Heart right ventricle (tissue), 16 donors: ENCODE data around the gene GCC1. TPM values are rescaled to one million over a fixed set of nuclear protein-coding genes. Genes with fewer than 3 reads are reported as not detected.
A peak's percentile ranks its signal among the peaks of the same experiment; 100 is the strongest.

ENCODE experiments used
- ATAC-seq, 8 donors: fragments of 200-7000 bp; cut with Tn5 transposase; one replicate each; pipeline ENCODE4 v1.9.1; 2020; ENCODE audit warnings: mild to moderate bottlenecking in 8 of 8, moderate library complexity in 8 of 8, moderate number of reproducible peaks in 1 of 8
- DNase-seq, 2 donors: peaks; one replicate each; pipeline ENCODE4 v3.0.0-alpha.2; 2020
- H3K27ac ChIP-seq, 10 donors: fragments of 200-600 bp; sonication (generic) in 2 of 10; one replicate each; pipeline versions ENCODE4 v1.5.0 to v1.8.0; 2020 to 2022; ENCODE audit warnings: mild to moderate bottlenecking in 3 of 10
- H3K27me3 ChIP-seq, 7 donors: fragments of 200-600 bp; one replicate each; pipeline ENCODE4 v1.8.0; 2021 to 2022; ENCODE audit warnings: mild to moderate bottlenecking in 2 of 7
- H3K36me3 ChIP-seq, 9 donors: fragments of 200-600 bp; sonication (generic) in 1 of 9; one replicate each; pipeline versions ENCODE4 v1.5.0 to v1.8.0; 2020 to 2022; ENCODE audit warnings: mild to moderate bottlenecking in 2 of 9
- H3K4me1 ChIP-seq, 9 donors: fragments of 200-600 bp; sonication (generic) in 1 of 9; one replicate each; pipeline versions ENCODE4 v1.5.0 to v1.8.0; 2020 to 2022; ENCODE audit warnings: mild to moderate bottlenecking in 4 of 9
- H3K4me3 ChIP-seq, 10 donors: fragments of 200-600 bp; sonication (generic) in 2 of 10; one replicate each; pipeline versions ENCODE4 v1.5.0 to v1.8.0; 2020 to 2022; ENCODE audit warnings: mild to moderate bottlenecking in 7 of 10, moderate library complexity in 2 of 10
- H3K9me3 ChIP-seq, 11 donors: fragments of 200-600 bp in 10 of 11; sonication (generic) in 2 of 11; one replicate each; pipeline versions ENCODE4 v1.5.0 to v1.8.0; 2013 to 2022; ENCODE audit warnings: mild to moderate bottlenecking in 2 of 11, control low read depth in 1 of 11, moderate library complexity in 1 of 11
- WGBS, 2 donors: extraction: QIAGEN DNeasy Blood & Tissue Kit; methylation state at CpG; one replicate each; pipeline ENCODE4 v1.1.7; 2013; ENCODE audit warnings: inconsistent platforms in 1 of 2; 5-methylcytosine and 5-hydroxymethylcytosine counted together
- intact Hi-C, 10 donors: fragments of 100-400 bp; cut with DNase I; formaldehyde crosslinking; loops; one replicate each; pipeline versions ENCODE4 v1.11.1 to v1.14.2; 2022
- polyA plus RNA-seq, 2 donors: library from polyadenylated mRNA; stranded (reverse); fragments of 200-250 nt; gene quantifications; one replicate each; pipeline ENCODE4 v1.2.3, GENCODE V29; 2013
- total RNA-seq, 10 donors: library from RNA; stranded (reverse); fragmentation: NEBNext Ultra II Directional in 3 of 10; extraction: Animal tissue kit (Norgen Biotek cat#: 25700) in 3 of 10; gene quantifications; one replicate each; pipeline versions ENCODE4 v1.2.1 to v1.2.4, GENCODE V29; 2021 to 2023
- TF ChIP-seq, protein P1 (sequence below), 9 donors: fragments of 200-600 bp; sonication (generic) in 2 of 9; IDR thresholded peaks; one replicate each; pipeline versions ENCODE4 v1.5.0 to v1.8.0; 2021 to 2022; ENCODE audit warnings: antibody characterized with exemption in 9 of 9, mild to moderate bottlenecking in 5 of 9, moderate library complexity in 1 of 9
- donor health status: Arrhythmogenic right ventricular cardiomyopathy.
- donor health status: ischemic (EF 13 %, LVEDD 7.1; RV severe dilation, severe dysfunction).
- donor health status: healthy with polysubstance abuse.
- donor health status: DM: no; HTN: yes; CAD: no.
- donor health status: DM: no; HTN: no; CAD: no.
- donor health status: ischemic (EF 25% LVEDD 6.9; RV normal size, moderate dysfunction).
- donor health status: ischemic (EF 25% LVEDD 5.7; RV mildly dilated, moderate dysfunction).
- donor health status: healthy.
- donor health status: DM: yes; HTN: yes; CAD: no.
- donor health status: Ischemic cardiomyopathy.
- donor health status: ischemic (EF 35%, LVEDD 5.7; RV mildly dilated, moderate dysfunction).
- donor health status: nonischemic (EF 11% LVEDD 7.7; RV severe dilation, severe dysfunction).
- donor health status: DM: yes; HTN: yes; CAD: no.
- donor health status: PGD.
- donor health status: ischemic (EF 29% LVEDD 5.4; RV normal size, mild dysfunction).
- donor health status: nonischemic (EF 23%, LVEDD 6.1; RV moderate dilation, normal function).

Gene GCC1
- total and polyA plus RNA-seq, 12 donors, result 1.8 to 8.9 (median 7.0) TPM

DNA sequence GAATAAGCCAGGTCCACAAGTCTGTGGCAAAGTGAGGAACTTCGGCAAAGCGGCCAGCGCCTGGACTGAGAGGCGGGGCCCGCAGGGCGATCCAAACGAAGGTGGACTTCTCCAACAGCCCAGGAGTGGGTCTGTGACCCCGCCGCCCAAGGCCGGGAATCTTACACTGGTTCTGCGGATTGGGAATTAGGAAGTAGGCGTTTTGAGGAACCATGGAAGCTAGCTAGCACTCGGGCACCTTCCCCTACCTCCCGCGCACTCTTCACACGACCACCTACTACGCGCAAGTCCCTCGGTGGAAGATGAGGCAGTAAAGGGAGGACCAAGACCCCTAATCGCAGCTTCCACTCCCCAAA, 2.2 kb upstream of the GCC1 start:
- ATAC-seq (peak in 1 of 8 donors; percentile 0), DNase-seq (peak; percentile 12 to 28)
- Histone ChIP-seq H3K27ac (peak overlapping the region in 9 of 10 donors; percentile 87 to 97 (median 92)), H3K4me1 (peaks cover 14 to 57% (median 49%) of the 10 kb centered on the region in 9 donors), H3K27me3 (no peaks in the 10 kb centered on the region), H3K9me3 (no peaks in the 10 kb centered on the region), H3K36me3 (peaks cover 0 to 39% (median 18%) of the 10 kb centered on the region in 9 donors), H3K4me3 (peak overlapping the region; percentile 73 to 100 (median 90))
- intact Hi-C loops, result loop anchor here (2.0 to 10.0 kb wide), 5 partner anchors 63 to 627 kb away; partner anchors contain the start of genes SND1 (in 6 of the 10) and ZNF800 (in 5 of the 10)
- TF ChIP-seq, protein P1, sequence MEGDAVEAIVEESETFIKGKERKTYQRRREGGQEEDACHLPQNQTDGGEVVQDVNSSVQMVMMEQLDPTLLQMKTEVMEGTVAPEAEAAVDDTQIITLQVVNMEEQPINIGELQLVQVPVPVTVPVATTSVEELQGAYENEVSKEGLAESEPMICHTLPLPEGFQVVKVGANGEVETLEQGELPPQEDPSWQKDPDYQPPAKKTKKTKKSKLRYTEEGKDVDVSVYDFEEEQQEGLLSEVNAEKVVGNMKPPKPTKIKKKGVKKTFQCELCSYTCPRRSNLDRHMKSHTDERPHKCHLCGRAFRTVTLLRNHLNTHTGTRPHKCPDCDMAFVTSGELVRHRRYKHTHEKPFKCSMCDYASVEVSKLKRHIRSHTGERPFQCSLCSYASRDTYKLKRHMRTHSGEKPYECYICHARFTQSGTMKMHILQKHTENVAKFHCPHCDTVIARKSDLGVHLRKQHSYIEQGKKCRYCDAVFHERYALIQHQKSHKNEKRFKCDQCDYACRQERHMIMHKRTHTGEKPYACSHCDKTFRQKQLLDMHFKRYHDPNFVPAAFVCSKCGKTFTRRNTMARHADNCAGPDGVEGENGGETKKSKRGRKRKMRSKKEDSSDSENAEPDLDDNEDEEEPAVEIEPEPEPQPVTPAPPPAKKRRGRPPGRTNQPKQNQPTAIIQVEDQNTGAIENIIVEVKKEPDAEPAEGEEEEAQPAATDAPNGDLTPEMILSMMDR (IDR thresholded peaks at IDR 0.05), result no peak
- WGBS, 2 donors, result 52 to 58% methylated on average over 20 of the region's 20 CpGs

- Histone ChIP-seq H3K27ac (no peak overlapping the region), H3K36me3 (peaks cover 0 to 39% (median 22%) of the 10 kb centered on the region in 9 donors), H3K27me3 (no peaks in the 10 kb centered on the region), H3K9me3 (no peaks in the 10 kb centered on the region), H3K4me3 (no peak overlapping the region), H3K4me1 (peaks cover 19 to 70% (median 62%) of the 10 kb centered on the region in 9 donors)
- intact Hi-C loops, result loop anchor here (2.0 to 10.0 kb wide), 5 partner anchors 64 to 628 kb away; partner anchors contain the start of genes SND1 (in 6 of the 10) and ZNF800 (in 5 of the 10)
- WGBS, 2 donors, result 94 to 95% methylated on average over 2 of the region's 2 CpGs
- TF ChIP-seq, protein P1 (IDR thresholded peaks at IDR 0.05), result no peak
- ATAC-seq, result no peak
- DNase-seq, result no peak
Measured at GRCh38 chr7:127586346-127586745, 950 bp upstream of the GCC1 start.

- DNase-seq, result no peak
Measured at GRCh38 chr7:127584648-127585043, 750 bp downstream of the GCC1 start.

GRCh38 chr7:127582361-127582760, 3.0 kb downstream of the GCC1 start:
- no peaks in the 10 kb centered on the region for H3K9me3 ChIP-seq
- H3K27me3 ChIP-seq, result no peaks in the 10 kb centered on the region
- DNase-seq (peak; percentile 66 to 83), ATAC-seq (peak in 5 of 8 donors; percentile 28 to 49 (median 34))
- peaks cover 15 to 71% (median 55%) of the 10 kb centered on the region in 9 donors for H3K4me1 ChIP-seq
- H3K36me3 ChIP-seq, result peaks cover 0 to 51% (median 15%) of the 10 kb centered on the region in 9 donors
- TF ChIP-seq, protein P1 (IDR thresholded peaks at IDR 0.05), result peak in 4 of 9 donors; percentile 5 to 17 (median 13)
- WGBS, 2 donors, result 34 to 38% methylated on average over 14 of the region's 14 CpGs
- H3K4me3 ChIP-seq, result no peak overlapping the region
- intact Hi-C loops, result loop anchor here in 5 of 10 donors (5.0 to 10.0 kb wide), 3 partner anchors 188 to 632 kb away; partner anchors contain the start of gene ZNF800 (in 4 of the 5)
- peak overlapping the region in 1 of 10 donors; percentile 34 for H3K27ac ChIP-seq

More at GRCh38 chr7:127584648-127585043, 750 bp downstream of the GCC1 start:
- peak overlapping the region in 9 of 10 donors; percentile 78 to 95 (median 86) for H3K27ac ChIP-seq
- H3K36me3 ChIP-seq, result peaks cover 0 to 39% (median 15%) of the 10 kb centered on the region in 9 donors
- intact Hi-C loops, result loop anchor here (5.0 to 10.0 kb wide), 4 partner anchors 68 to 630 kb away; partner anchors contain the start of genes SND1 (in 6 of the 10) and ZNF800 (in 6 of the 10)
- no peaks in the 10 kb centered on the region for H3K9me3 ChIP-seq
- peak overlapping the region; percentile 74 to 97 (median 86) for H3K4me3 ChIP-seq
- 32% methylated on average over 12 of the region's 12 CpGs for WGBS, 2 donors
- H3K4me1 ChIP-seq, result peaks cover 18 to 75% (median 62%) of the 10 kb centered on the region in 9 donors
- TF ChIP-seq, protein P1 (IDR thresholded peaks at IDR 0.05), result no peak
- no peak for ATAC-seq
- H3K27me3 ChIP-seq, result no peaks in the 10 kb centered on the region
